Stimulated activated naive CD4-positive, alpha-beta T cell (primary cell): ENCODE measurements around the gene GOLGA8N.
A peak's percentile ranks its signal among the peaks of the same experiment; 100 is the strongest.

Source experiments
- DNase-seq, 6 experiments: peaks; one replicate each; lab custom pipeline; 2025; lab: John Stamatoyannopoulos, UW

Gene GOLGA8N

DNA sequence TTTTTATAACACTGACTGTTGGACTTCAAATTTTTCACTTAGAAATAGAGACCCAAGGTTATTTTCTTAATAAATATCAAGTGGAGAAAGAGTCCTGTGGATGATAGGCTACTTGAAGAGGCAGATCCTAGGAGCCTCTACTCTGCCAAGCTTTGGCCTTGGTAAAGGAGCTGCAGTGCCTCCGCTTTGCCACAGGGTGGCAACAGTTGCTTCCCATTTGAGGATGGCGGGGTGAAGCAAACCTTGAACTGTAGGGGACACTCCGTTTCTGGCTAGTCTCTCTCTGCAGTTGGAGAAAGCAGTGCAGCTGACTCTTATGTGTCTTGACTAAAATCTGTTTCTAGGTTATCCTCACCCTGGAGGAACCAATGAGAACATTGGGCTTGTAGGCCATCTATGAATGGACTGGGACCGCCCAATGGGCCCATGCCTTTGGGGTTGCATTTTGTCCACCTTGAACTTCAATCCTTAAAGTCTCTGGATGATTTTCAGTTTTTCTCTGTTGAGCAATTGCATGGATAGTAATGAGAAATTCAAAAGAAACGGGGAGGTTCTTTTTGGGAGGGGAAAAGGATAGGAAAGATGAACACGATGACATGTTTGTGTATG is 58.1 kb downstream of the GOLGA8N start:
- DNase-seq = peak in 3 of 6 experiments; percentile 8 to 28 (median 18)

DNA sequence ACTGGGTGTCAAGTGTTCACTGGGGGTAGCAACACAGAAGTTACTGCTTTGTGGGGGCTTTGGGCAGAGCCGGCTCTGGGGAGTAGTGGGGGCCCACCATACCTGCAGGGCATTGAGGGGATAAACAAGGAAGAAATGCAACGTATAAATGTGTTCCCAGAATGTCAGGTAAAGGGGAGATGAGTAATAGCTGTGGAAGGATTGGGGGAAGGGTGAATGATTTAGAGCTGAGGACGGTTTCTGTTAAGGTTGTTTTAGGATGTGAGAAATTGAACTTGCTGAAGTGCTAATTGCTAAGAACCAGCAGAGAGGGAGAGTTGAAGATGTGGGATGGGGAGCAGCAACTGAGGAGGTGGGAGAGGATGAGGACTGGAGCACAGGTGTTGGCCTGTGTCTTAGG is 58.9 kb downstream of the GOLGA8N start:
- no peak for DNase-seq

DNA sequence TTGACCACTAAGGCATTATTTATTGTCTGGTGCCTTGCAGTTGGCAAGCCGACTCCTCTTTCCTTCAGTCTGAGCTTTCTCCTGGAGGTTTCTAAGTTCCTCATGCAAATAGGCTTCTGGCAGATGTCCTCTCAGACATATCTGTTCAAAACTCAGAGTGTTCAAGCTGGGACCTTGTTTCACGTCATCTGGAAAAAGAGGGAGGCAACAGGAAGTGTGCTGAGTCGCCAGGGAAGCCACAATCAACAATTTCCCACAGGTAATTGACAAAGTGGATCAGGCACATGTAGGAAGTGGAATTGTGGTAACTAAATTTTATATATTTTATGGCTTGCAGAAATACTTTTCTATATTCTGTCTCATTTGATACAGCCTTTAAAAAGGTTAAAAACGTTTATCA is 62.8 kb downstream of the GOLGA8N start:
- no peak for DNase-seq

GRCh38 chr15:32656496-32656895 is 63.2 kb downstream of the GOLGA8N start:
- no peak for DNase-seq
